IMR-90 (cell line): ENCODE measurements around the gene KLC3. TPM values are rescaled to one million over a fixed set of nuclear protein-coding genes. Genes with fewer than 3 reads are reported as not detected.

Experiments used
- ATAC-seq: fragments of 200-7000 bp; cut with Tn5 transposase; 2 replicates; pipeline ENCODE4 v1.9.1; 2020; ENCODE audit warnings: low read depth, mild to moderate bottlenecking, moderate library complexity
- BruUV-seq: library from RNA; stranded (reverse); fragments of 400-500 nt; replicated peaks from 2 replicates; lab custom pipeline; 2021; lab: Mats Ljungman, UMichigan
- CTCF ChIA-PET: fragments of 300-600 bp; formaldehyde crosslinking; extraction: SDS; loops from one replicate; lab custom pipeline; 2021; ENCODE audit warnings: antibody characterized with exemption; lab: Yijun Ruan, JAX
- POLR2A ChIA-PET: fragments of 300-600 bp; sonication (Branson Sonifier 250); formaldehyde crosslinking; loops from one replicate; lab custom pipeline; 2022; ENCODE audit warnings: antibody characterized with exemption; ENCODE audit not compliant: unreplicated experiment; lab: Charles Lee
- DNase-seq: peaks from one replicate; pipeline ENCODE4 v3.0.0; 2013
- H2AFZ ChIP-seq: replicated peaks from 2 replicates; pipeline ENCODE3; 2013; ENCODE audit warnings: low read length, mild to moderate bottlenecking; ENCODE audit not compliant: poor library complexity
- H2AK5ac ChIP-seq: 2 replicates; pipeline ENCODE4 v1.6.1; 2013; ENCODE audit warnings: low read depth, low read length, inconsistent platforms
- H2AK9ac ChIP-seq: replicated peaks from 2 replicates; pipeline ENCODE3; 2013; ENCODE audit warnings: mild to moderate bottlenecking, low read depth, low read length, moderate library complexity; ENCODE audit not compliant: poor library complexity
- H2BK120ac ChIP-seq: 2 replicates; pipeline ENCODE4 v1.6.1; 2013; ENCODE audit warnings: low read depth, low read length, inconsistent platforms
- H2BK15ac ChIP-seq: 3 replicates; pipeline ENCODE4 v1.6.1; 2013; ENCODE audit warnings: low read depth, low read length, inconsistent platforms
- H2BK20ac ChIP-seq: 2 replicates; pipeline ENCODE4 v1.6.1; 2013; ENCODE audit warnings: low read depth, mild to moderate bottlenecking, inconsistent platforms, low read length, moderate library complexity
- H2BK5ac ChIP-seq: 2 replicates; pipeline ENCODE4 v1.6.1; 2013; ENCODE audit warnings: mild to moderate bottlenecking, low read depth, low read length, inconsistent platforms; ENCODE audit not compliant: poor library complexity, severe bottlenecking
- H3K14ac ChIP-seq: replicated peaks from 2 replicates; pipeline ENCODE4 v1.6.1; 2013; ENCODE audit warnings: low read depth, low read length, inconsistent platforms
- H3K18ac ChIP-seq: 2 replicates; pipeline ENCODE4 v1.6.1; 2013; ENCODE audit warnings: low read depth, low read length, control low read depth
- H3K23ac ChIP-seq: 2 replicates; pipeline ENCODE4 v1.6.1; 2013; ENCODE audit warnings: low read depth, low read length, inconsistent platforms
- H3K27ac ChIP-seq: 2 replicates; pipeline ENCODE4 v1.5.1; 2013; ENCODE audit warnings: mild to moderate bottlenecking, control low read depth, low read length; ENCODE audit not compliant: insufficient read depth
- H3K27me3 ChIP-seq: 2 replicates; pipeline ENCODE4 v1.6.1; 2013; ENCODE audit warnings: low read length; ENCODE audit not compliant: control insufficient read depth, insufficient read depth
- H3K36me3 ChIP-seq: 2 replicates; pipeline ENCODE4 v1.6.1; 2013; ENCODE audit warnings: low read length, mixed read lengths; ENCODE audit not compliant: control insufficient read depth, insufficient read depth
- H3K4ac ChIP-seq: 2 replicates; pipeline ENCODE4 v1.6.1; 2013; ENCODE audit warnings: low read depth, low read length, inconsistent platforms
- H3K4me1 ChIP-seq: 2 replicates; pipeline ENCODE4 v1.6.1; 2013; ENCODE audit warnings: low read length, mixed read lengths; ENCODE audit not compliant: control insufficient read depth, insufficient read depth
- H3K4me2 ChIP-seq: 2 replicates; pipeline ENCODE4 v1.6.1; 2013; ENCODE audit warnings: low read depth, mild to moderate bottlenecking, control low read depth, low read length, moderate library complexity
- H3K4me3 ChIP-seq: 2 replicates; pipeline ENCODE4 v1.5.1; 2013; ENCODE audit warnings: low read depth, mild to moderate bottlenecking, control low read depth, low read length, moderate library complexity; ENCODE audit not compliant: insufficient read depth
- H3K56ac ChIP-seq: 2 replicates; pipeline ENCODE4 v1.6.1; 2013; ENCODE audit warnings: low read length, inconsistent platforms; ENCODE audit not compliant: insufficient read depth; ENCODE audit errors: extremely low read depth
- H3K79me1 ChIP-seq, 2 experiments: 2 replicates each; pipeline ENCODE4 v1.6.1; 2013; ENCODE audit warnings: low read length in 2 of 2, inconsistent platforms in 1 of 2, low read depth in 1 of 2
- H3K9ac ChIP-seq: 2 replicates; pipeline ENCODE4 v1.6.1; 2013; ENCODE audit warnings: low read depth, low read length, control low read depth
- H3K9me1 ChIP-seq: 2 replicates; pipeline ENCODE4 v1.6.1; 2013; ENCODE audit warnings: low read length, inconsistent platforms; ENCODE audit not compliant: insufficient read depth
- H3K9me3 ChIP-seq: 2 replicates; pipeline ENCODE4 v1.6.1; 2013; ENCODE audit warnings: low read length; ENCODE audit not compliant: control insufficient read depth, insufficient read depth
- H4K20me1 ChIP-seq: 2 replicates; pipeline ENCODE4 v1.6.1; 2013; ENCODE audit warnings: low read length, inconsistent platforms; ENCODE audit not compliant: insufficient read depth
- H4K5ac ChIP-seq: 2 replicates; pipeline ENCODE4 v1.6.1; 2013; ENCODE audit warnings: mild to moderate bottlenecking, low read depth, low read length, control low read depth
- H4K8ac ChIP-seq, 2 experiments: 2 replicates each; pipeline ENCODE4 v1.6.1; 2013; ENCODE audit warnings: low read depth in 2 of 2, low read length in 2 of 2, control low read depth in 1 of 2, inconsistent platforms in 1 of 2
- H4K91ac ChIP-seq: 2 replicates; pipeline ENCODE4 v1.6.1; 2013; ENCODE audit warnings: low read depth, low read length, inconsistent platforms; ENCODE audit not compliant: insufficient read depth
- CEBPB ChIP-seq: IDR thresholded peaks from 2 replicates; pipeline ENCODE4 v1.6.1; 2012; ENCODE audit warnings: low read depth, low read length, improper control_type of control experiment
- WGBS, 2 experiments: methylation state at CpG; one replicate each; pipeline versions ENCODE4 v1.1.5 to v1.1.7; 2013; ENCODE audit warnings: missing lambda C conversion rate in 2 of 2; ENCODE audit not compliant: insufficient read length in 1 of 2; ENCODE audit errors: extremely low coverage in 2 of 2; 5-methylcytosine and 5-hydroxymethylcytosine counted together
- dilution Hi-C: fragments of 300-500 bp; cut with HindIII; formaldehyde crosslinking; loops from one replicate; pipeline ENCODE4 v1.14.3; 2018; ENCODE audit warnings: low sequenced_read_pairs; ENCODE audit not compliant: unreplicated experiment
- in situ Hi-C: fragments of 300-500 bp; cut with MboI; formaldehyde crosslinking; loops from 3 replicates; pipeline ENCODE4 v1.14.3; 2019; ENCODE audit warnings: low sequenced_read_pairs, inconsistent platforms, mixed read lengths
- intact Hi-C: fragments of 100-400 bp; cut with micrococcal nuclease; formaldehyde crosslinking; loops from 2 replicates; pipeline ENCODE4 v1.10.0; 2022
- polyA plus RNA-seq, 3 experiments: library from polyadenylated mRNA; depleted of rRNA; stranded (reverse); fragments of >200 nt; gene quantifications; 2 replicates each; pipeline ENCODE4 v1.2.3, GENCODE V29; 2012; ENCODE audit warnings: low replicate concordance in 1 of 3
- total RNA-seq: library from RNA; depleted of rRNA; stranded (reverse); fragments of >200 nt; gene quantifications from 2 replicates; pipeline ENCODE4 v1.2.3, GENCODE V29; 2012

KLC3 gene
- total and polyA plus RNA-seq, 2 of the 4 experiments (the other 2 are of a cell fraction) = 0.14 to 0.18 TPM

GRCh38 chr19:45322311-45322710, 18.2 kb upstream of the KLC3 start:
- Histone ChIP-seq H3K4ac (no peak overlapping the region), H3K4me2 (no peak overlapping the region), H2AK9ac (no peak overlapping the region), H3K4me1 (no peaks in the 10 kb centered on the region; the same call in 1 of the 2 replicates), H3K56ac (no peak overlapping the region), H3K18ac (no peak overlapping the region), H2AFZ (no peak overlapping the region), H3K79me1 (no peaks in the 10 kb centered on the region), H3K23ac (no peak overlapping the region), H3K9me3 (no peaks in the 10 kb centered on the region), H2BK120ac (no peak overlapping the region), H3K14ac (no peak overlapping the region), H3K27me3 (peaks cover 26% of the 10 kb centered on the region), H2AK5ac (no peak overlapping the region), H2BK20ac (no peak overlapping the region), H3K9me1 (no peaks in the 10 kb centered on the region), H2BK15ac (no peak overlapping the region), H3K27ac (no peak overlapping the region), H4K20me1 (no peaks in the 10 kb centered on the region), H4K8ac (no peak overlapping the region), H2BK5ac (no peak overlapping the region), H3K4me3 (no peak overlapping the region), H4K91ac (no peak overlapping the region), H4K5ac (no peak overlapping the region), H3K36me3 (no peaks in the 10 kb centered on the region), H3K9ac (no peak overlapping the region)
- TF ChIP-seq CEBPB = no peak
- ChIA-PET CTCF (no interaction called here), POLR2A (no interaction called here)
- no peak for ATAC-seq
- WGBS, 2 experiments = 20% methylated on average over 5 of the region's 11 CpGs; no CpG with 5 or more reads in 1 of the 2 experiments
- no TSS peak for BruUV-seq
- dilution Hi-C loops = no loop called here
- intact Hi-C loops = no loop called here
- no peak for DNase-seq
- in situ Hi-C loops = no loop called here
